ENCODE data around the gene RNF183. TPM values are rescaled to one million over a fixed set of nuclear protein-coding genes. Genes with fewer than 3 reads are reported as not detected.

The RNF183 gene
- total and polyA plus RNA-seq, 2 of the 4 experiments (the other 2 are of a cell fraction) = not detected

- no peak overlapping the region for H3K9ac ChIP-seq (ENCODE audit: low read depth, low read length)
- H3K27ac ChIP-seq (ENCODE audit: insufficient read depth, low read length) = no peak overlapping the region
- H2AFZ ChIP-seq (replicated peaks; ENCODE audit: low read length, poor library complexity) = no peak overlapping the region
- no peak overlapping the region for H2BK120ac ChIP-seq (ENCODE audit: low read depth, low read length)
- no peak overlapping the region for H3K4me3 ChIP-seq (ENCODE audit: insufficient read depth, low read depth, low read length)
- H3K4ac ChIP-seq (ENCODE audit: low read depth, low read length) = no peak overlapping the region
- H3K56ac ChIP-seq (ENCODE audit: extremely low read depth, insufficient read depth, low read length) = no peak overlapping the region
- TF ChIP-seq MXI1 (IDR thresholded peaks at IDR 0.05; ENCODE audit: borderline replicate concordance, low read depth, low read length) = no peak
- no peak for TF ChIP-seq FOS (IDR thresholded peaks at IDR 0.05; ENCODE audit: low read depth, low read length)
- no peak for TF ChIP-seq RAD21 (IDR thresholded peaks at IDR 0.05; ENCODE audit: low read length)
- no peak for TF ChIP-seq ELK1 (IDR thresholded peaks at IDR 0.05; ENCODE audit: borderline replicate concordance, low read depth, low read length)
- no peak for TF ChIP-seq RFX5 (IDR thresholded peaks at IDR 0.05; ENCODE audit: low read depth, low read length)
- no peak for TF ChIP-seq CTCF (conservative IDR thresholded peaks at IDR 0.05; ENCODE audit: low read depth, low read length)
- TF ChIP-seq CHD1 (IDR thresholded peaks at IDR 0.05; ENCODE audit: low read depth, low read length) = no peak
- TF ChIP-seq POLR2A (IDR thresholded peaks at IDR 0.05; ENCODE audit: low read depth, low read length) = no peak
- TF ChIP-seq MAZ (IDR thresholded peaks at IDR 0.05; ENCODE audit: borderline replicate concordance, low read depth, low read length) = no peak
- no peak for TF ChIP-seq SMC3 (IDR thresholded peaks at IDR 0.05; ENCODE audit: low read depth, low read length)
- TF ChIP-seq USF2 (IDR thresholded peaks at IDR 0.05; ENCODE audit: low read depth, low read length) = no peak
- TF ChIP-seq BHLHE40 (IDR thresholded peaks at IDR 0.05; ENCODE audit: low read depth, low read length) = no peak
- no peak for TF ChIP-seq RCOR1 (IDR thresholded peaks at IDR 0.05; ENCODE audit: insufficient replicate concordance, low read length)
- no peak for TF ChIP-seq MAFK (IDR thresholded peaks at IDR 0.05; ENCODE audit: low read depth, low read length)
- TF ChIP-seq CEBPB (IDR thresholded peaks at IDR 0.05; ENCODE audit: low read depth, low read length) = no peak
- intact Hi-C loops (cut with micrococcal nuclease) = no loop called here
- no peak overlapping the region for H2AK5ac ChIP-seq (ENCODE audit: low read depth, low read length)
- peaks cover 55% of the 10 kb centered on the region for H3K36me3 ChIP-seq (ENCODE audit: control insufficient read depth, insufficient read depth, low read length)
- H3K79me1 ChIP-seq (ENCODE audit: low read depth in 1 of 2, low read length in 2 of 2) = peaks cover 0 to 5% of the 10 kb centered on the region in 2 experiments; a peak in 2 of 4 replicates
- ATAC-seq (ENCODE audit: low read depth) (no peak), DNase-seq (no peak)
- no peak overlapping the region for H4K8ac ChIP-seq (ENCODE audit: low read depth in 2 of 2, low read length in 2 of 2)
- H3K4me2 ChIP-seq (ENCODE audit: low read depth, low read length) = no peak overlapping the region
- H4K91ac ChIP-seq (ENCODE audit: insufficient read depth, low read depth, low read length) = no peak overlapping the region
- peaks cover 5% of the 10 kb centered on the region for H3K9me1 ChIP-seq (ENCODE audit: insufficient read depth, low read length)
- H3K18ac ChIP-seq (ENCODE audit: low read depth, low read length) = no peak overlapping the region
- in situ Hi-C loops (cut with MboI; ENCODE audit: low sequenced_read_pairs) = no loop called here
- POLR2A ChIA-PET (ENCODE audit: unreplicated experiment) = no interaction called here
- no peaks in the 10 kb centered on the region for H3K9me3 ChIP-seq (ENCODE audit: control insufficient read depth, insufficient read depth, low read length)
- H3K4me1 ChIP-seq (ENCODE audit: control insufficient read depth, insufficient read depth, low read length) = peaks cover 3% of the 10 kb centered on the region; the same call in 1 of the 2 replicates
- H2AK9ac ChIP-seq (replicated peaks; ENCODE audit: low read depth, low read length, poor library complexity) = no peak overlapping the region
- dilution Hi-C loops (cut with HindIII; ENCODE audit: low sequenced_read_pairs, unreplicated experiment) = no loop called here
- H4K20me1 ChIP-seq (ENCODE audit: insufficient read depth, low read length) = peaks cover 6% of the 10 kb centered on the region; the same call in 1 of the 2 replicates
- no peak overlapping the region for H2BK15ac ChIP-seq (ENCODE audit: low read depth, low read length)
- H2BK5ac ChIP-seq (ENCODE audit: low read depth, low read length, poor library complexity, severe bottlenecking) = no peak overlapping the region
- H3K14ac ChIP-seq (replicated peaks; ENCODE audit: low read depth, low read length) = no peak overlapping the region
- H4K5ac ChIP-seq (ENCODE audit: low read depth, low read length) = no peak overlapping the region
- no CpG with 5 or more reads among the region's 2 CpGs for WGBS, 2 experiments (ENCODE audit: extremely low coverage in 2 of 2, insufficient read length in 1 of 2)
- BruUV-seq (replicated peaks) = no TSS peak
- no peak overlapping the region for H2BK20ac ChIP-seq (ENCODE audit: low read depth, low read length)
- no peaks in the 10 kb centered on the region for H3K27me3 ChIP-seq (ENCODE audit: control insufficient read depth, insufficient read depth, low read length)
- CTCF ChIA-PET = no interaction called here
- no peak overlapping the region for H3K23ac ChIP-seq (ENCODE audit: low read depth, low read length)
Observed at GRCh38 chr9:113289091-113289490, 14.1 kb downstream of the RNF183 start.
